ENCODE measurements around the gene CCNF.

GRCh38 chr16:2492292-2492691 lies 63.0 kb downstream of the CCNF start:
- TF ChIP-seq MXI1 (IDR thresholded peaks at IDR 0.05; ENCODE audit: borderline replicate concordance, low read depth, low read length) (no peak), POLR2A (IDR thresholded peaks at IDR 0.05; ENCODE audit: low read depth, low read length) (no peak), CTCF (conservative IDR thresholded peaks at IDR 0.05; ENCODE audit: low read depth, low read length) (no peak), RCOR1 (IDR thresholded peaks at IDR 0.05; ENCODE audit: insufficient replicate concordance, low read length) (no peak), MAZ (IDR thresholded peaks at IDR 0.05; ENCODE audit: borderline replicate concordance, low read depth, low read length) (no peak), CHD1 (IDR thresholded peaks at IDR 0.05; ENCODE audit: low read depth, low read length) (no peak), MAFK (IDR thresholded peaks at IDR 0.05; ENCODE audit: low read depth, low read length) (no peak), SMC3 (IDR thresholded peaks at IDR 0.05; ENCODE audit: low read depth, low read length) (no peak), USF2 (IDR thresholded peaks at IDR 0.05; ENCODE audit: low read depth, low read length) (no peak)
- TF ChIP-seq, protein P1, sequence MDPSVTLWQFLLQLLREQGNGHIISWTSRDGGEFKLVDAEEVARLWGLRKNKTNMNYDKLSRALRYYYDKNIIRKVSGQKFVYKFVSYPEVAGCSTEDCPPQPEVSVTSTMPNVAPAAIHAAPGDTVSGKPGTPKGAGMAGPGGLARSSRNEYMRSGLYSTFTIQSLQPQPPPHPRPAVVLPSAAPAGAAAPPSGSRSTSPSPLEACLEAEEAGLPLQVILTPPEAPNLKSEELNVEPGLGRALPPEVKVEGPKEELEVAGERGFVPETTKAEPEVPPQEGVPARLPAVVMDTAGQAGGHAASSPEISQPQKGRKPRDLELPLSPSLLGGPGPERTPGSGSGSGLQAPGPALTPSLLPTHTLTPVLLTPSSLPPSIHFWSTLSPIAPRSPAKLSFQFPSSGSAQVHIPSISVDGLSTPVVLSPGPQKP (IDR thresholded peaks at IDR 0.05; ENCODE audit: borderline replicate concordance, low read depth, low read length) = no peak

Data from IMR-90 (cell line).